Stimulated activated naive CD8-positive, alpha-beta T cell treated with anti-CD3 and anti-CD28 coated beads, Interleukin-15, Interleukin-2, amounts not matched to agents 100 U/mL and 50 U/mL, for 24 hours (primary cell): ENCODE measurements around the gene CAMTA2.
"Not testable (repeated sequence)": the region's sequence is repeated elsewhere in the genome, so short reads cannot be mapped to it uniquely, and the experiment has no call there.

Experiments
- ATAC-seq: fragments of 150-1000 bp; cut with Tn5 transposase; one replicate; pipeline ENCODE4 v1.10.0; 2021
- DNase-seq: peaks from one replicate; pipeline ENCODE4 v3.0.0; 2021

The CAMTA2 gene

DNA sequence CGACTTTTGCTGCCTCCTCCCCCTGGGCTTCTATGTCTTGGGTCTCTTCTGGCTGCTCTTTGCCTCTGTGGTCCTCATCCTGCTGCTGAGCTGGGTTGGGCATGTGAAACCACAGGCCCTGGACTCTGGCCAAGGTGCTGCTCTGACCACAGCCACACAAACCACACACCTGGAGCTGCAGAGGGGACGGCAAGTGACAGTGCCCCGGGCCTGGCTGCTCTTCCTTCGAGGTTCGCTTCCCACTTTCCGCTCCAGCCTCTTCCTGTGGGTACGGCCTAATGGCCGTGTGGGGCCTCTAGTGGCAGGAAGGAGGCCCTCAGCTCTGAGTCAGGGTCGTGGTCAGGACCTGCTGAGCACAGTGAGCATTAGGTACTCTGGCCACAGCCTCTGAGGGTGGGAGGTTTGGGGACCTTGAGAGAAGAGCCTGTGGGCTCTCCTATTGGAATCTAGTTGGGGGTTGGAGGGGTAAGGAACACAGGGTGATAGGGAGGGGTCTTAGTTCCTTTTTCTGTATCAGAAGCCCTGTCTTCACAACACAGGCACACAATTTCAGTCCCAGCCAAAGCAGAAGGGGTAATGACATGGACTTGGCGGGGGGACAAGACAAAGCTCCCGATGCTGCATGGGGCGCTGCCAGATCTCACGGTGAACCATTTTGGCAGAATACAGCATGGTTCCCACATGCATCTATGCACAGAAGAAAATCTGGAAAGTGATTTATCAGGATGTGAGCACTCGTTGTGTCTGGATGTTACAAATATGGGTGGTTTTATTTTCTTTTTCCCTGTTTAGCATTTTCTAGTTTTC lies 53.1 kb downstream of the CAMTA2 start:
- DNase-seq = no peak
- ATAC-seq = peak; percentile 55

DNA sequence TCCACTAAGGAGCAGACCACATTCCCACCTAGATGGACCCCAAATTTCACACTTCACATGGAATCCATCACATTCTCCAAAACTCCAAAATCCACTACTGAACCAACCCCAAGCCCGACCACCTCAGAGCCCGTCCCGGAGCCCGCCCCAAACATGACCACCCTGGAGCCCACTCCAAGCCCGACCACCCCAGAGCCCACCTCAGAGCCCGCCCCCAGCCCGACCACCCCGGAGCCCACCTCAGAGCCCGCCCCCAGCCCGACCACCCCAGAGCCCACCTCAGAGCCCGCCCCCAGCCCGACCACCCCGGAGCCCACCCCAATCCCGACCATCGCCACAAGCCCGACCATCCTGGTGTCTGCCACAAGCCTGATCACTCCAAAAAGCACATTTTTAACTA lies 53.8 kb downstream of the CAMTA2 start:
- no peak for ATAC-seq
- no peak for DNase-seq

DNA sequence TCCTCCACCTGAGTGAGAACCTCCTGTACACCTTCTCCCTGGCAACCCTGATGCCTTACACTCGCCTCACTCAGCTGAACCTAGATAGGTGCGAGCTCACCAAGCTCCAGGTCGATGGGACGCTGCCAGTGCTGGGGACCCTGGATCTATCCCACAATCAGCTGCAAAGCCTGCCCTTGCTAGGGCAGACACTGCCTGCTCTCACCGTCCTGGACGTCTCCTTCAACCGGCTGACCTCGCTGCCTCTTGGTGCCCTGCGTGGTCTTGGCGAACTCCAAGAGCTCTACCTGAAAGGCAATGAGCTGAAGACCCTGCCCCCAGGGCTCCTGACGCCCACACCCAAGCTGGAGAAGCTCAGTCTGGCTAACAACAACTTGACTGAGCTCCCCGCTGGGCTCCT lies 54.7 kb downstream of the CAMTA2 start:
- ATAC-seq = no peak
- DNase-seq = no peak

DNA sequence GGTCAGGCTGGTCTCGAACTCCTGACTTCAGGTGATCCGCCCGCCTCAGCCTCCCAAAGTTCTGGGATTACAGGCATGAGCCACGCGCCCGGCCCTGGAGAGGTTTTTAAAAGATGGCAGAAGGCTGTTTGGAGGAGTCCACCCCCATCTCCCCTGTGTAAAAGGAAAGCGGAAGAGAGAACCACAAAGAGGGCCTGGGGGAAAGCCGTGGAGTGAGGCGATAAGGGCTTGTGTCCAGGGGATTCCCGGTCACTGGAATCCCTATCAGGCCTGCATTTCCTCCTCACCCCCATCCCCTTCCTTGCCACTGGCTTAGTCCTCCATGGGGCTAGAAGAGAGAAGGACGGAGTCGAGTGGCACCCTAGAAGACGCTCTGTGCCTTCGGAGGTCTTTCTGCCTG lies 55.5 kb downstream of the CAMTA2 start, which contains the start of gene GP1BA:
Gene GP1BA, plus strand, starts transcription at position 315 of the 400 bp plus-strand sequence. CDS start 328 bp downstream, outside the sequence.
- no peak for DNase-seq
- ATAC-seq = no peak

DNA sequence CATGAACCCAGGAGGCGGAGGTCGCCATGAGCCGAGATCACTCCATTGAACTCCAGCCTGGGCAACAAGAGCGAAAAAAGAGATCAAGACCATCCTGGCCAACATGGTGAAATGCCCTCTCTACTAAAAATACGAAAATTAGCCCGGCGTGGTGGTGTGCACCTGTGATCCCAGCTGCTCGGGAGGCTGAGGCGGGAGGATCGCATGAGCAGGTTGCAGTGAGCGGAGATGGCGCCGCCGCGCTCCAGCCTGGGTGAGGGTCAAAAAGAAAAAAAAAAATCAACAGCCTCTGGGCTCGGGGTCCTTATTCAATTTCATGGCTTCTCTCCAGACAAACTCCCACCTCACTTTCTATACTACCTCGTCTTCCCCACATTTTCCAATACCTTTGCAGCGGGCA lies 58.6 kb downstream of the CAMTA2 start:
- ATAC-seq (no peak), DNase-seq (no peak)

DNA sequence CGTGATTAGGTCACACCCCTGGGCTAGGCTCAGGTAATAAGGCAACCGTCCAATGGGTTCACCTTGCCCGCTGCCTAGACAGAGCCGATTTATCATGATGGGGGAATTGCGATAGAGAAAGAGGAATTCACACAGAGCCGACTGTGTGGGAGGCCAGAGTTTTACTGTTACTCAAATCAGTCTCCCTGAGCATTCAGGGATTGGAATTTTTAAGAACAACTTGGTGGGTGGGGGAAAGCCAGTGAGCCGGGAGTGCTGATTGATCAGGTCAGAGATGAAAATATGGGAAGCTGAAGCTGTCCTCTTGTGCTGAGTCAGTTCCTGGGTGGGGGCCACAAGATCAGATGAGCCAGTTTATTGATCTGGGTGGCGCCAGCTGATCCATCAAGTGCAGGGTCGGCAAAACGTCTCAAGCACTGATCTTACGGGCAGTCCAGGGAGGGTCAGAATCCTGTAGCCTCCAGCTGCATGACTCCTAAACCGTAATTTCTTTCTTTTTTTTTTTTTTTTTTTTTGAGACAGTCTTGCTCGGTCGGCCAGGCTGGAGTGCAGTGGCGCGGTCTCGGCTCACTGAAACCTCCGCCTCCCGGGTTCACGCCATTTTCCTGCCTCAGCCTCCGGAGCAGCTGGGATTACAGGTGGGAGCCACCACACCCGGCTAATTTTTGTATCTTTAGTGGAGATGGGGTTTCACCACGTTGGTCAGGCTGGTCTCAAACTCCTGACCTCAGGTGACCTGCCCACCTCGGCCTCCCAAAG lies 60.7 kb downstream of the CAMTA2 start:
- ATAC-seq, DNase-seq: not testable (repeated sequence)

DNA sequence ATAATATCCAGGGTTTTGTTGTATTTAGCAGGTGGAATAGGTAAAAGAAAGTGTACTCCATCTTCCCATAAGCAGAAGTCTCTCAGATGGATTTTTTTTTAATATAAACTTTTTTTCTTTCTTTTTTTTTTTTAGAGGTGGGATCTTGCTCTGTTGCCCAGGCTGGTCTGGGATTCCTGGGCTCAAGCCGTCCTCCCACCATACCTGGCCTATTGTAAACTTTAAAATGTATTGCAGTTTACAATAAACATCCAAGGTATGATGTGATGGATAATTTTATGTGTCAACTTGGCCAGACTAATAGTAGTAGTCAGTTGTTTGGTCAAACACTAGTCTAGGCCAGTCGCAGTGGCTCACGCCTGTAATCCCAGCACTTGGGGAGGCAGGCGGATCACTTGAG lies 66.2 kb downstream of the CAMTA2 start:
- DNase-seq (no peak), ATAC-seq (no peak)

DNA sequence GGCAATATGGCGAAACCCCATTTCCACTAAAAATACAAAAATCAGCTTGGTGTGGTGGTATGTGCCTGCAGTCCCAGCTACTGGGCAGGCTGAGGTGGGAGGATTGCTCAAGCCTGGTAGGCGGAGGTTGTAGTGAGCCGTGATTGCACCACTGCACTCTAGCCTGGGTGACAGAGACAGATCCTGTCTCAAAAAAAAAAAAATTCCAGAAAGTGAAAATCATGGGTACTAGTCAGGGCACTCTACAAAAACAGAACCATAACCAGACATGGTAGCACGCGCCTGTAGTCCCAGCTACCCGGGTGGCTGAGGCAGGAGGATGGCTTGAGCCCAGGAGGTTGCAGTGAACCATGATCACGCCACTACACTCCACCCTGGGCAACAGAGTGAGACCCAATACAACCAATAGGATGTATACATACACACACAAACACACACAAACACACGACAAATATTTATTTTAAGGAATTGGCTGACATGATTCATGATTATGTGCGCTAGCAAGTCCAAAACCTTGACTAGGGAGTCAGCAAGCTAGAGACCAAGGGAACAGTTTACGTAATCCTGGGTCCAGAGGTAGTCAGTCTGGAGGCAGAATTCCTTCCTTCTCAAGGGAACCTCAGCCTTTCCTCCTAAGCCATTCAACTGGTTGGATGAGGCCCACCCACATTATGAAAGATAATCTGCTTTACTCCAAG lies 67.0 kb downstream of the CAMTA2 start:
- DNase-seq (no peak), ATAC-seq (no peak)

DNA sequence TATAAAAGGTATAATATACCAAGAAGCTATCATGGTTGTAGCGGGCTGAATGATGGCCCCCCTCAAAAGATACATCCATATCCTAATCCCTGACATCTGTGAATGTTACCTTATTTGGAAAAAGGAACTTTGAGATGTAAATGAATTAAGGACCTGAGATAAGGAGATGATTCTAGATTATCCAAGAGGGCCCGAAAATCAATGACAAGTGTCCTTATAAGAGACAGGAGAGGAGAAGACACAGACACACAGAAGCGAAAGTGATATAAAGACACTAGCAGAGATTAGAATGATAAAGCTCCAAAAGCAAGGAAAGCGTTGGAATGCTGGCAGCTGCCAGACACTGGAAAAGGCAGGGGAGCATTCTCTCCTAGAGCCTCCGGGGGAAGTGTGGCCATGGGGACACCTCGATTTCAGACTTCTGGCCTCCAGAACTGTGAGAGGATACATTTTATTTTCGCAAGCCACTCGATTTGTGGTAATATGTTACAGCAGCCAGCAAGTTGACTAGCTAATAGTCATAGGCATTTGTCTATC lies 67.9 kb downstream of the CAMTA2 start:
- ATAC-seq (no peak), DNase-seq (no peak)
